Ishikawa (cell line): ENCODE results near the gene SEC16A.

Experiments used
- CEBPB ChIP-seq: IDR thresholded peaks from 2 replicates; pipeline ENCODE4 v1.6.1; 2012
- CREB1 ChIP-seq: IDR thresholded peaks from 2 replicates; pipeline ENCODE4 v1.6.1; 2012; ENCODE audit warnings: low read depth
- EGR1 ChIP-seq: IDR thresholded peaks from 2 replicates; pipeline ENCODE4 v1.6.1; 2012
- EP300 ChIP-seq: IDR thresholded peaks from 2 replicates; pipeline ENCODE4 v1.6.1; 2012; ENCODE audit warnings: borderline replicate concordance
- FOXM1 ChIP-seq: IDR thresholded peaks from 2 replicates; pipeline ENCODE4 v1.6.1; 2012; ENCODE audit warnings: low read depth, borderline replicate concordance
- NFIC ChIP-seq: IDR thresholded peaks from 2 replicates; pipeline ENCODE4 v1.6.1; 2012
- RAD21 ChIP-seq: IDR thresholded peaks from 2 replicates; pipeline ENCODE4 v1.6.1; 2012; ENCODE audit warnings: low read depth
- TAF1 ChIP-seq: IDR thresholded peaks from 2 replicates; pipeline ENCODE4 v1.6.1; 2012; ENCODE audit warnings: low read depth, mild to moderate bottlenecking
- TCF12 ChIP-seq: IDR thresholded peaks from 2 replicates; pipeline ENCODE4 v1.6.1; 2012; ENCODE audit warnings: low read depth
- TEAD4 ChIP-seq: IDR thresholded peaks from 2 replicates; pipeline ENCODE4 v1.6.1; 2012
- YY1 ChIP-seq: IDR thresholded peaks from 2 replicates; pipeline ENCODE4 v1.6.1; 2012; ENCODE audit warnings: low read depth
- ZBTB7A ChIP-seq: IDR thresholded peaks from 2 replicates; pipeline ENCODE4 v1.6.1; 2012; ENCODE audit warnings: low read depth
- TF ChIP-seq, protein P1 (sequence below): IDR thresholded peaks from 2 replicates; pipeline ENCODE4 v1.6.1; 2012; ENCODE audit warnings: low read depth, mild to moderate bottlenecking
- TF ChIP-seq, protein P2 (sequence below): IDR thresholded peaks from 2 replicates; pipeline ENCODE4 v1.6.1; 2012
- TF ChIP-seq, protein P3 (sequence below): IDR thresholded peaks from 2 replicates; pipeline ENCODE4 v1.6.1; 2012

SEC16A gene

DNA sequence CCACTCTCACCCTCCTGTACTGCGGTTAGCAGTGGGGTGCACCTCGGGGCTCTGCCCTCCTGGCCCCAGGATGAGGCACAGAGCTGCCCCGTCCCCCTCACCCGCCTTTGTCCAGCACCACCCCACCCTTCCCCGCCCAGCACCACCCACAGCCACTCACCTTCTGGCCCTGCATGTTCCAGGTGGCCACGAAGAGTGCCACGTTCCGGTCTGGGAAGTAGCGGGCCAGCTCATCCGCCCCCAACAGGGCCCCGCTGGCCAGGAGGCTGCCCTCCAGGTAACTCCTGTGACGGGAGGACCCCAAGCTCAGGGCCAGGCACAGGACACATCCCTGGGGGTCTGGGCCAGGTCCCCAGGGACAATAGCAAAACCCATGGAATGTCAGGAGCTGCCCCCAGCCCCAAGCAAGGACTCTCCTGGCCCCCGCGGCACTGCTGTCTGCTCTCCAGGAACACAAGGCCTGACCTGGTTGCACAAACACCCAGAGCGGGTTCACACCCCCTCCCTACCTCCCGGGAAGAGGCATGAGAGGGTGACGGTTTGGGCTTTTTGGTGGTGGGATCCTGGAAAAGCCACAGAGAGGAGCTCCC is 48.2 kb downstream of the SEC16A start:
- TF ChIP-seq FOXM1 (no peak), ZBTB7A (no peak), CEBPB (no peak), TAF1 (no peak), TCF12 (no peak), NFIC (no peak), TEAD4 (no peak), EGR1 (no peak), CREB1 (no peak), RAD21 (no peak), EP300 (no peak), YY1 (no peak)
- TF ChIP-seq, protein P1, sequence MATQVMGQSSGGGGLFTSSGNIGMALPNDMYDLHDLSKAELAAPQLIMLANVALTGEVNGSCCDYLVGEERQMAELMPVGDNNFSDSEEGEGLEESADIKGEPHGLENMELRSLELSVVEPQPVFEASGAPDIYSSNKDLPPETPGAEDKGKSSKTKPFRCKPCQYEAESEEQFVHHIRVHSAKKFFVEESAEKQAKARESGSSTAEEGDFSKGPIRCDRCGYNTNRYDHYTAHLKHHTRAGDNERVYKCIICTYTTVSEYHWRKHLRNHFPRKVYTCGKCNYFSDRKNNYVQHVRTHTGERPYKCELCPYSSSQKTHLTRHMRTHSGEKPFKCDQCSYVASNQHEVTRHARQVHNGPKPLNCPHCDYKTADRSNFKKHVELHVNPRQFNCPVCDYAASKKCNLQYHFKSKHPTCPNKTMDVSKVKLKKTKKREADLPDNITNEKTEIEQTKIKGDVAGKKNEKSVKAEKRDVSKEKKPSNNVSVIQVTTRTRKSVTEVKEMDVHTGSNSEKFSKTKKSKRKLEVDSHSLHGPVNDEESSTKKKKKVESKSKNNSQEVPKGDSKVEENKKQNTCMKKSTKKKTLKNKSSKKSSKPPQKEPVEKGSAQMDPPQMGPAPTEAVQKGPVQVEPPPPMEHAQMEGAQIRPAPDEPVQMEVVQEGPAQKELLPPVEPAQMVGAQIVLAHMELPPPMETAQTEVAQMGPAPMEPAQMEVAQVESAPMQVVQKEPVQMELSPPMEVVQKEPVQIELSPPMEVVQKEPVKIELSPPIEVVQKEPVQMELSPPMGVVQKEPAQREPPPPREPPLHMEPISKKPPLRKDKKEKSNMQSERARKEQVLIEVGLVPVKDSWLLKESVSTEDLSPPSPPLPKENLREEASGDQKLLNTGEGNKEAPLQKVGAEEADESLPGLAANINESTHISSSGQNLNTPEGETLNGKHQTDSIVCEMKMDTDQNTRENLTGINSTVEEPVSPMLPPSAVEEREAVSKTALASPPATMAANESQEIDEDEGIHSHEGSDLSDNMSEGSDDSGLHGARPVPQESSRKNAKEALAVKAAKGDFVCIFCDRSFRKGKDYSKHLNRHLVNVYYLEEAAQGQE: no peak
- TF ChIP-seq, protein P2, sequence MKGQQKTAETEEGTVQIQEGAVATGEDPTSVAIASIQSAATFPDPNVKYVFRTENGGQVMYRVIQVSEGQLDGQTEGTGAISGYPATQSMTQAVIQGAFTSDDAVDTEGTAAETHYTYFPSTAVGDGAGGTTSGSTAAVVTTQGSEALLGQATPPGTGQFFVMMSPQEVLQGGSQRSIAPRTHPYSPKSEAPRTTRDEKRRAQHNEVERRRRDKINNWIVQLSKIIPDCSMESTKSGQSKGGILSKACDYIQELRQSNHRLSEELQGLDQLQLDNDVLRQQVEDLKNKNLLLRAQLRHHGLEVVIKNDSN: no peak

DNA sequence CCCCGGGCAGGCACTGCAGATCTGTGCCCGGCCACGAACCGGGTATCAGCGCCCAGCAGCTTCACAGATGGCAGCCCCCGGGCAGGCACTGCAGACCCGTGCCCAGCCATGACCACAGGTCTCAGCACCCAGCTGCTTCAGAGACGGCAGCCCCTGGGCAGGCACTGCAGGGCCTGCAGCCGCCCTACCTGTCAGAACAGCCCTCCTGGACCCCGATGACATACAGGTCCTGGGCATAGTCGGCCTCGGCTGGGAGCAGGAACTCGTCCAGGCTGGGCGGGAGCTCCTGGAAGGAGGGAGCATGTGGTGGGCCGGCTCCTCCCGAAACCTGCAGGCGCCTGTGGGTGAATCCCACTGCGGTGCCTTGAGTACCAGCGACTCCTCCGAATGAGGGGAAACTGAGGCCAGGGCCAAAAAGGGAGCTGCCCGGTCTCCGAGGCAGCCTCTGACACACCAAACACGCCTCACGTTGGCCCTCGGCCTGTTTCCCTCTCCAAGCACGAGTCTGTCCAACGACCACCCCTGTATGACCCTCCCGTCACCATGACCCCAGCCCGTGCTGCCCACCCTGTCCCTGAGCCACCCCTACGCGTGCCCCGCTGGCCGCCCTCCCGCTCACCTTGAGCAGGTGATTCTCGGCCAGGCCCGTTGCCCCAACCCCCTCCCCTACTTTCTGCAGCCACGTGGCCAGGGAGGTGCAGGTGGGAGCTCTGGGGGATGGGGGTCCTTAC is 48.8 kb downstream of the SEC16A start:
- TF ChIP-seq TAF1 (no peak), RAD21 (no peak), CEBPB (no peak), FOXM1 (no peak), EP300 (no peak), EGR1 (no peak), TCF12 (no peak), NFIC (no peak), ZBTB7A (no peak)
- TF ChIP-seq, protein P2: no peak
- TF ChIP-seq, protein P3, sequence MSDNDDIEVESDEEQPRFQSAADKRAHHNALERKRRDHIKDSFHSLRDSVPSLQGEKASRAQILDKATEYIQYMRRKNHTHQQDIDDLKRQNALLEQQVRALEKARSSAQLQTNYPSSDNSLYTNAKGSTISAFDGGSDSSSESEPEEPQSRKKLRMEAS: no peak

DNA sequence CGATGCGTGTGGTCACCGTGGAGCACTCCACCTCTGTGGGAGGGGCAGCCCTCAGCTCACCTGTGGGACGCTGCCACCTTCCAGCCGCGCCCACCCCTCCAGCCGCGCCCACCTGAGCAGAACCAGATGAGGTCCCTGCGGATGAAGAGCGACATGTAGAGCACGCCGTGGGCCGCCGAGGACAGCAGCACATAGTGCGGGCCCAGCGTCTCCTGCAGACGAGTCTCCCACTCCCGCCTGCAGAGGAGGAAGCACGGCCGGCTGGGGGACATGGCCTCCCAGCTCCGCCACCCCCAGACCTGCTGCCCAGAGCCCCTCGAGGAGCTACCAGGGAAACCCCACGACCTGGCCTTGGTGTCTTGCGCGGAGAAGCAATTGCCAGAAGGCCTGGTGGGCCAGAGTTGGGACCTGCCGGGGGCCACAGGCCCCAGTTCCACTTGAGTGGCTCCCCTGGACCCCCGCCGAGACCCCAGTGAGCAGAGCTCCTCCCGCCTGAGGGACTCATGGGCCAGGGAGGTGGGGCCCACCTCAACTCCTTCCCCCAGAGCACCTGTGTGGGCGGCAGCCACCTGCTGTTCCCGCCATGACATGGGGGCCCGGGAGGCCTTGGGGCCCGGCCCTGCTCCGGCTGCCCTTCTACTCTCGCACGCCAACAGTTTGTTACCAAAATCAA is 49.7 kb downstream of the SEC16A start:
- TF ChIP-seq RAD21: no peak
- TF ChIP-seq EP300: no peak
- TF ChIP-seq NFIC: no peak
- peak; percentile 31; the same call in 1 of the 2 replicates for TF ChIP-seq EGR1

DNA sequence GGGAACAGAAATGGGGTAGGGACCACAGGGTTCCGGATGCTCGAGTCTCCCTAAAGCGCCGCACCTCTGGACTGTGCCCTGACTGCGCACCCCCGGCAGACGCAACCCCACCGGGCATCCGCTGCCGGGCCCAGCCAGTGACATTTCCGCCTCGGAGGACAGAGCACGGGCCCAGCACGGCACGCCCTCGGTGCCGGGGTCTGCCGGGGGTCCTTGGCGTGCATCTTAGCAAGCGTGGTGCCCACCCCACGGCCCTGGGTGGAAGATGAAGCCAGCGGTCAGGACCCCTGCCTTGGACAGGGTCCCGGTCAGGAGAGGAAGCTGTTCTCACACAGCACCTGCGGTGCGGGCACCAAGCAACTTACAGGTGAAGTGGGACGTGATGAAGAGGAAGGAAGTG is 50.2 kb downstream of the SEC16A start:
- TF ChIP-seq TAF1 (no peak), RAD21 (no peak), EGR1 (no peak), CEBPB (no peak), ZBTB7A (no peak)

DNA sequence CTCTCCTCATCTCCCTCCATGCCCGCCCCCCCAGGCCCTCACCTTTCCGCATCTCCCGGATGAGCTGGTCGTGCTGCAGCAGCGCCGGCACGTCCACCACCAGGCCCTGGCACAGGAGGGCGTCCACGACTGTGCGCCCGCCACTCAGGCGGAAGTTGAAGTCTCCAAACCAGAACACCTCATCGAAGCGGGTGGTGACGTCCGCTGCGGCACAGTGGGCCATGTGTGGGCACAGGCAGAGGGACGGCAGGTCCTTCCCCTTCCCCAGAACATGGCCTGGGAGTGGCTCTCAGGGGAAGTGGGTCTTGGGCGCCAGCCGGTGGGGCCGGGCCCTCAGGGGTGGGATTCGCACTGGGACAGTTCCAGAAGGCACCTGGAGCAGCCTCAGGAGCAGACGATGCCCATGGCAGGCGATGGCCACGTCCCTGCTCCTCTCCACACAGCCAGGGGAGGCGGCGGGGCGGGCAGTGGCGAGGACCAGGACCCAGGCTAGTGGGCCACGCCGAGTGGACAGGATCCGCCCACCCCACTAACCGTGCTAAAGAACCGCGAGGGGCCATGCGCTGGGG is 51.0 kb downstream of the SEC16A start:
- no peak for TF ChIP-seq TEAD4
- TF ChIP-seq CEBPB: no peak
- TF ChIP-seq YY1: no peak
- no peak for TF ChIP-seq TCF12
- TF ChIP-seq EP300: no peak
- TF ChIP-seq TAF1: no peak
- TF ChIP-seq, protein P2: no peak
- TF ChIP-seq, protein P1: no peak
- TF ChIP-seq, protein P3: no peak
- no peak for TF ChIP-seq CREB1
- TF ChIP-seq ZBTB7A: no peak
- no peak for TF ChIP-seq NFIC
